H1 (cell line): Measurements from ENCODE around the gene RYK. TPM values are rescaled to one million over a fixed set of nuclear protein-coding genes. Genes with fewer than 3 reads are reported as not detected.

Experiments
- CTCF ChIA-PET: fragments of 300-600 bp; sonication (Branson Sonifier 250); formaldehyde crosslinking; loops from one replicate; lab custom pipeline; 2021; ENCODE audit not compliant: partially characterized antibody; lab: Charles Lee
- POLR2A ChIA-PET: fragments of 300-600 bp; sonication (Branson Sonifier 250); formaldehyde crosslinking; loops from one replicate; lab custom pipeline; 2021; ENCODE audit warnings: inconsistent platforms; ENCODE audit not compliant: partially characterized antibody; lab: Charles Lee
- DNase-seq, 2 experiments: peaks; one replicate each; pipeline versions ENCODE4 v3.0.0 to v3.0.0-alpha.2; 2010 to 2022; ENCODE audit warnings: low spot score in 2 of 2, low read depth in 1 of 2, mixed read lengths in 1 of 2
- FAIRE-seq: peaks from 2 replicates; lab custom pipeline; 2011; peaks lifted over from hg19 to GRCh38; lab: Jason Lieb, UNC
- H2AFZ ChIP-seq: 2 replicates; pipeline ENCODE4 v1.8.1; 2012; ENCODE audit warnings: low read length, inconsistent platforms
- H2AK5ac ChIP-seq: 2 replicates; pipeline ENCODE4 v1.6.1; 2013; ENCODE audit warnings: low read depth, low read length
- H2BK120ac ChIP-seq: replicated peaks from 2 replicates; pipeline ENCODE3; 2013; ENCODE audit warnings: low read depth, low read length, inconsistent platforms
- H2BK12ac ChIP-seq: 2 replicates; pipeline ENCODE4 v1.6.1; 2013; ENCODE audit warnings: low read depth, low read length
- H2BK15ac ChIP-seq: 2 replicates; pipeline ENCODE4 v1.6.1; 2013; ENCODE audit warnings: low read length
- H2BK20ac ChIP-seq: 2 replicates; pipeline ENCODE4 v1.6.1; 2013; ENCODE audit warnings: low read length
- H2BK5ac ChIP-seq: 2 replicates; pipeline ENCODE4 v1.6.1; 2013; ENCODE audit warnings: low read depth, low read length
- H3K14ac ChIP-seq: 2 replicates; pipeline ENCODE4 v1.6.1; 2013; ENCODE audit warnings: inconsistent platforms; ENCODE audit not compliant: insufficient read length
- H3K18ac ChIP-seq: 2 replicates; pipeline ENCODE4 v1.6.1; 2013; ENCODE audit warnings: low read length; ENCODE audit errors: extremely low read depth
- H3K23ac ChIP-seq: 2 replicates; pipeline ENCODE4 v1.6.1; 2013; ENCODE audit warnings: inconsistent platforms; ENCODE audit not compliant: insufficient read length
- H3K23me2 ChIP-seq: 2 replicates; pipeline ENCODE4 v1.6.1; 2013; ENCODE audit warnings: low read depth, low read length
- H3K27ac ChIP-seq: 2 replicates; pipeline ENCODE4 v1.6.1; 2011; ENCODE audit warnings: low read depth, low read length, inconsistent platforms
- H3K27me3 ChIP-seq, 4 experiments: replicated peaks in 1 of 4; 1 replicate in 1 of 4; 2 replicates in 3 of 4; pipeline versions ENCODE4 v1.6.1 to v1.8.1; 2011 to 2013; ENCODE audit warnings: low read length in 3 of 4, mild to moderate bottlenecking in 3 of 4, inconsistent platforms in 2 of 4, mixed read lengths in 2 of 4, moderate library complexity in 1 of 4; ENCODE audit not compliant: control insufficient read depth in 3 of 4, insufficient read depth in 3 of 4; ENCODE audit errors: extremely low read depth in 1 of 4
- H3K36me3 ChIP-seq, 4 experiments: 2 replicates each; pipeline versions ENCODE4 v1.6.1 to v1.8.1; 2011 to 2013; ENCODE audit warnings: mild to moderate bottlenecking in 4 of 4, low read length in 3 of 4, moderate library complexity in 2 of 4, control low read depth in 1 of 4, inconsistent platforms in 1 of 4; ENCODE audit not compliant: insufficient read depth in 4 of 4, control insufficient read depth in 2 of 4
- H3K4ac ChIP-seq: replicated peaks from 2 replicates; pipeline ENCODE3; 2013; ENCODE audit warnings: low read length, low read depth, mixed read lengths, inconsistent platforms; ENCODE audit not compliant: insufficient read length
- H3K4me1 ChIP-seq, 4 experiments: replicated peaks in 1 of 4; 1 replicate in 1 of 4; 2 replicates in 3 of 4; pipeline versions ENCODE4 v1.6.1 to v1.8.1; 2011 to 2013; ENCODE audit warnings: low read length in 3 of 4, inconsistent platforms in 2 of 4, mixed read lengths in 1 of 4; ENCODE audit not compliant: insufficient read depth in 4 of 4, control insufficient read depth in 3 of 4
- H3K4me2 ChIP-seq, 2 experiments: 2 replicates each; pipeline versions ENCODE4 v1.6.1 to v1.8.1; 2011 to 2013; ENCODE audit warnings: low read depth in 2 of 2, low read length in 2 of 2, control low read depth in 1 of 2, inconsistent platforms in 1 of 2, mild to moderate bottlenecking in 1 of 2; ENCODE audit not compliant: insufficient read depth in 1 of 2
- H3K4me3 ChIP-seq, 4 experiments: fragments of 200-600, 300-600 bp in 1 of 4; sonication (generic), shearing (Covaris generic), sonication (Bioruptor Twin) in 1 of 4; 2 replicates each; pipeline versions ENCODE4 v1.5.1 to v1.8.1; 2011 to 2016; ENCODE audit warnings: low read length in 4 of 4, low read depth in 3 of 4, control low read depth in 2 of 4, inconsistent platforms in 2 of 4, mild to moderate bottlenecking in 2 of 4, mixed read lengths in 1 of 4, moderate library complexity in 1 of 4; ENCODE audit not compliant: insufficient read depth in 2 of 4; ENCODE audit errors: extremely low read depth in 1 of 4
- H3K56ac ChIP-seq: replicated peaks from 2 replicates; pipeline ENCODE3; 2013; ENCODE audit warnings: low read depth, mild to moderate bottlenecking, mixed read lengths, low read length, inconsistent platforms; ENCODE audit not compliant: insufficient read length
- H3K79me1 ChIP-seq: 2 replicates; pipeline ENCODE4 v1.6.1; 2013; ENCODE audit warnings: low read depth, low read length, control low read depth
- H3K79me2 ChIP-seq, 2 experiments: 2 replicates each; pipeline versions ENCODE4 v1.6.1 to v1.8.1; 2012 to 2013; ENCODE audit warnings: low read length in 2 of 2, mild to moderate bottlenecking in 2 of 2, inconsistent platforms in 1 of 2; ENCODE audit not compliant: insufficient read depth in 2 of 2, control insufficient read depth in 1 of 2
- H3K9ac ChIP-seq, 4 experiments: replicated peaks in 1 of 4; 1 replicate in 1 of 4; 2 replicates in 3 of 4; pipeline versions ENCODE4 v1.6.1 to v1.8.1; 2011 to 2013; ENCODE audit warnings: low read depth in 3 of 4, low read length in 3 of 4, control low read depth in 2 of 4, mild to moderate bottlenecking in 2 of 4, moderate library complexity in 2 of 4, inconsistent platforms in 1 of 4; ENCODE audit errors: extremely low read depth in 1 of 4
- H3K9me3 ChIP-seq, 2 experiments: 2 replicates each; pipeline versions ENCODE4 v1.6.1 to v1.8.1; 2012 to 2013; ENCODE audit warnings: mild to moderate bottlenecking in 2 of 2, moderate library complexity in 2 of 2, control low read depth in 1 of 2, inconsistent platforms in 1 of 2, low read depth in 1 of 2, low read length in 1 of 2, mixed read lengths in 1 of 2; ENCODE audit not compliant: insufficient read depth in 2 of 2
- H4K20me1 ChIP-seq, 2 experiments: replicated peaks in 1 of 2; 2 replicates each; pipeline versions ENCODE3 to v1.8.1; 2011 to 2013; ENCODE audit warnings: inconsistent platforms in 2 of 2, low read length in 2 of 2, mild to moderate bottlenecking in 1 of 2; ENCODE audit not compliant: insufficient read depth in 2 of 2, control insufficient read depth in 1 of 2
- H4K5ac ChIP-seq: 2 replicates; pipeline ENCODE4 v1.6.1; 2013; ENCODE audit warnings: low read length, low read depth, mixed read lengths, inconsistent platforms; ENCODE audit not compliant: insufficient read length
- H4K8ac ChIP-seq: 2 replicates; pipeline ENCODE4 v1.8.0; 2013; ENCODE audit warnings: mild to moderate bottlenecking, moderate library complexity, low read length, inconsistent platforms; ENCODE audit not compliant: insufficient read depth; ENCODE audit errors: extremely low read depth
- H4K91ac ChIP-seq: replicated peaks from 2 replicates; pipeline ENCODE3; 2013; ENCODE audit warnings: low read length, mixed read lengths, inconsistent platforms; ENCODE audit not compliant: insufficient read length
- CHD2 ChIP-seq: IDR thresholded peaks from 2 replicates; pipeline ENCODE4 v1.6.1; 2012; ENCODE audit warnings: low read length, improper control_type of control experiment
- WGBS, 2 experiments: shearing (Covaris generic) in 1 of 2; methylation state at CpG; one replicate each; pipeline versions ENCODE4 v1.1.6 to v1.1.7; 2013 to 2015; ENCODE audit warnings: low lambda C conversion rate in 2 of 2, mixed read lengths in 2 of 2, inconsistent platforms in 1 of 2, low coverage in 1 of 2, missing lambda C conversion rate in 1 of 2; ENCODE audit not compliant: insufficient replicate concordance in 2 of 2, insufficient coverage in 1 of 2, insufficient read length in 1 of 2; ENCODE audit errors: extremely low coverage in 1 of 2, missing lambda C conversion rate in 1 of 2; 5-methylcytosine and 5-hydroxymethylcytosine counted together
- polyA plus RNA-seq, 7 experiments: library from polyadenylated mRNA; depleted of rRNA in 3 of 7; stranded (reverse) in 5 of 7; unstranded in 2 of 7; fragments of >200 nt in 5 of 7; fragments of 200-250 nt in 2 of 7; gene quantifications; 1 replicate in 5 of 7; 2 replicates in 1 of 7; 4 replicates in 1 of 7; pipeline versions ENCODE4 v1.2.1 to v1.2.3, GENCODE V29; 2011 to 2013; ENCODE audit warnings: missing spikeins in 2 of 7, mixed read lengths in 2 of 7
- total RNA-seq: library from RNA; stranded (reverse); fragmentation: NEBNext Ultra II Directional; extraction: Animal tissue kit (Norgen Biotek cat#: 25700); gene quantifications from 2 replicates; pipeline ENCODE4 v1.2.1, GENCODE V29; 2021
- TF ChIP-seq, protein P1 (sequence below): IDR thresholded peaks from 2 replicates; pipeline ENCODE4 v1.6.1; 2012; ENCODE audit warnings: low read length, inconsistent platforms

RYK gene
- total and polyA plus RNA-seq, 2 of the 8 experiments (the other 6 are each of a cell fraction or from before 2014, with no cell fraction given), result 30.5 to 63.8 TPM

DNA sequence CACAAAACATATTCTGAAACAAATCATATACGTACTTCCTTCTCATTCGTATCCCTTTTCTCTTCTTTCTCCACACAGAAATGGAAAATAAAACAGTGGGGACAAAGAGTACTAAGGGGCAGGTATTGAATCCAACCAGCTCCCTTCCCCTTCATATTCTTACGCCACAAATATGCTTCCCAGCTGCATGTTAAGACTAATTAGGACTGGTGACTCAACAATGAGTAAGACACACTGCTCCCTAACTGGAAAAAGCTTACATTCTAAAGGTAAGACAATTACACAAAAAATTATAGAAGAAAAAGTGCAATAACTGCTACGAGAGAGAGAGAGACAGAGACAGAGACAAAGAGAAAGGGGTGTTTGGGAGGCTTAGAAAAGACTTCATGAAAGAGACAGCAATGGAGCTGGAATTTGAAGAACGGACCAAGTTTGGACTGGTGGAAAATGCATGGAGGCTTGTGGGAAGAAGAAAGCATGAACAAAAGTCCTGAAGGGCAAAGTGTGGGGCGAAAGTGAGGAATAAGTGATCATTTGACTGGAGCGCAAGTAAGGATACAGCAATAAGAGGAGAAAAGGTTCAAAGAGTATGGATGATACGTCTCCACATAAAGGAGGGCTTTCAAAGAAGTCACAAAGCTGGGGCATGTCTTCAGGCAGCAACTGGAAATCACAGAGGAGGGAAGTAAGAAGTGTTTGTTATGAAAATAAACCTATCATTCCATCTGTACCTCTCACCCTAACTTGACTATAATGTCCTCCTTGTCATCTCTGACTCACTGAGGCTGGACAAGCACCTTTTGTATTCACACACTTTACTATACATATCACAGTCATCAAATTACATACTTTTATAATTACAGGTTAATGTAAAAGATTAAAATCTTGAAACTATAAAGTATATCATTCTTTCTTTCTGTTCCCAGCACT is 49.2 kb downstream of the RYK start:
- Histone ChIP-seq H2AFZ (no peak overlapping the region), H2BK120ac (no peak overlapping the region), H2BK20ac (no peak overlapping the region), H3K4me2 (no peak overlapping the region), H4K91ac (no peak overlapping the region), H3K23me2 (no peaks in the 10 kb centered on the region), H3K27ac (no peak overlapping the region), H3K79me1 (no peaks in the 10 kb centered on the region), H3K27me3 (no peaks in the 10 kb centered on the region), H2BK15ac (no peak overlapping the region), H2BK12ac (no peak overlapping the region), H3K4me1 (peaks cover 0 to 3% (median 0%) of the 10 kb centered on the region in 4 experiments; a peak in 1 of 7 replicates), H3K79me2 (no peaks in the 10 kb centered on the region), H3K36me3 (peaks cover 2 to 28% (median 14%) of the 10 kb centered on the region in 4 experiments), H3K18ac (no peak overlapping the region), H2BK5ac (no peak overlapping the region), H4K20me1 (peaks cover 0 to 2% of the 10 kb centered on the region in 2 experiments), H3K56ac (no peak overlapping the region), H3K23ac (no peak overlapping the region), H3K4ac (no peak overlapping the region), H3K4me3 (no peak overlapping the region), H3K14ac (no peak overlapping the region), H4K8ac (no peak overlapping the region), H3K9ac (no peak overlapping the region), H2AK5ac (no peak overlapping the region), H4K5ac (no peak overlapping the region), H3K9me3 (peaks cover 0 to 3% of the 10 kb centered on the region in 2 experiments; a peak in 1 of 4 replicates)
- no peak for DNase-seq
- ChIA-PET CTCF (interaction anchor here (0.5 to 8.7 kb wide), 6 partner anchors 8 to 286 kb away, joined by 3 to 140 read pairs (median 4); no protein-coding TSS in a partner anchor), POLR2A (interaction anchor here (1.2 to 1.4 kb wide), 2 partner anchors 10 to 13 kb away, joined by 3 to 4 read pairs; no protein-coding TSS in a partner anchor)
- WGBS, 2 experiments, result 93 to 100% methylated on average over 2 to 8 of the region's 8 CpGs
- FAIRE-seq, result no peak
- TF ChIP-seq, protein P1, sequence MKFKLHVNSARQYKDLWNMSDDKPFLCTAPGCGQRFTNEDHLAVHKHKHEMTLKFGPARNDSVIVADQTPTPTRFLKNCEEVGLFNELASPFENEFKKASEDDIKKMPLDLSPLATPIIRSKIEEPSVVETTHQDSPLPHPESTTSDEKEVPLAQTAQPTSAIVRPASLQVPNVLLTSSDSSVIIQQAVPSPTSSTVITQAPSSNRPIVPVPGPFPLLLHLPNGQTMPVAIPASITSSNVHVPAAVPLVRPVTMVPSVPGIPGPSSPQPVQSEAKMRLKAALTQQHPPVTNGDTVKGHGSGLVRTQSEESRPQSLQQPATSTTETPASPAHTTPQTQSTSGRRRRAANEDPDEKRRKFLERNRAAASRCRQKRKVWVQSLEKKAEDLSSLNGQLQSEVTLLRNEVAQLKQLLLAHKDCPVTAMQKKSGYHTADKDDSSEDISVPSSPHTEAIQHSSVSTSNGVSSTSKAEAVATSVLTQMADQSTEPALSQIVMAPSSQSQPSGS, result no peak
- no peak for TF ChIP-seq CHD2
